Coronary artery (tissue), 2 donors: ENCODE data around the gene LSP1.
"Not testable (repeated sequence)": the region's sequence is repeated elsewhere in the genome, so short reads cannot be mapped to it uniquely, and the experiment has no call there.

Experiments used
- DNase-seq: peaks from one replicate; pipeline ENCODE4 v3.0.0-alpha.2; 2017; ENCODE audit warnings: low spot score
- H3K27ac ChIP-seq, 2 donors: fragments of 200-600 bp; sonication (generic); one replicate each; pipeline ENCODE4 v1.5.1; 2016 to 2019
- H3K4me3 ChIP-seq: fragments of 200-600 bp; sonication (generic); 2 replicates; pipeline ENCODE4 v1.5.1; 2016; ENCODE audit warnings: mild to moderate bottlenecking, moderate library complexity
- TF ChIP-seq, protein P1 (sequence below): fragments of 200-600 bp; sonication (generic); IDR thresholded peaks from one replicate; pipeline ENCODE4 v1.5.1; 2019; ENCODE audit warnings: antibody characterized with exemption

The LSP1 gene, protein sequence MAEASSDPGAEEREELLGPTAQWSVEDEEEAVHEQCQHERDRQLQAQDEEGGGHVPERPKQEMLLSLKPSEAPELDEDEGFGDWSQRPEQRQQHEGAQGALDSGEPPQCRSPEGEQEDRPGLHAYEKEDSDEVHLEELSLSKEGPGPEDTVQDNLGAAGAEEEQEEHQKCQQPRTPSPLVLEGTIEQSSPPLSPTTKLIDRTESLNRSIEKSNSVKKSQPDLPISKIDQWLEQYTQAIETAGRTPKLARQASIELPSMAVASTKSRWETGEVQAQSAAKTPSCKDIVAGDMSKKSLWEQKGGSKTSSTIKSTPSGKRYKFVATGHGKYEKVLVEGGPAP

DNA sequence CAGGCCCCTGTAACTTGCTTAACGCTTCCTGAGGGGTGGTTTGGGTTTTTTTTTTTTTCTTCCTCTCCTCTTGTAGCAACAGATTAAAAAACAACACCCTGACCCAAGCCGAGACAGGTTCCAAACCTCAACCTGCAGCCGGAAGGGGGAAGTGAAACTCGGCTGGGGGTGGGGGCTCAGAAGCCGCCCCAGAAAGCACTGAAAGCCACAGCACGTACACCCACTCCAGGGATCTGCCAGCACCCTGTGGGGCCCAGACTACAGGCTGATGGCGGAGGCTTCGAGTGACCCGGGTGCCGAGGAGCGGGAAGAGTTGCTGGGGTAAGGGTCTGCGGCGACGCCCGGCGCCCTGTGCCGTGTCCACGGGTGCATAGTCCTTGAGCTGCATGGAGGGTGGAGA is at the start of gene LSP1:
Gene LSP1 (plus strand): TSS at position 208 of the 400 bp plus-strand sequence. CDS start 61 bp downstream, at position 269.
- TF ChIP-seq, protein P1, sequence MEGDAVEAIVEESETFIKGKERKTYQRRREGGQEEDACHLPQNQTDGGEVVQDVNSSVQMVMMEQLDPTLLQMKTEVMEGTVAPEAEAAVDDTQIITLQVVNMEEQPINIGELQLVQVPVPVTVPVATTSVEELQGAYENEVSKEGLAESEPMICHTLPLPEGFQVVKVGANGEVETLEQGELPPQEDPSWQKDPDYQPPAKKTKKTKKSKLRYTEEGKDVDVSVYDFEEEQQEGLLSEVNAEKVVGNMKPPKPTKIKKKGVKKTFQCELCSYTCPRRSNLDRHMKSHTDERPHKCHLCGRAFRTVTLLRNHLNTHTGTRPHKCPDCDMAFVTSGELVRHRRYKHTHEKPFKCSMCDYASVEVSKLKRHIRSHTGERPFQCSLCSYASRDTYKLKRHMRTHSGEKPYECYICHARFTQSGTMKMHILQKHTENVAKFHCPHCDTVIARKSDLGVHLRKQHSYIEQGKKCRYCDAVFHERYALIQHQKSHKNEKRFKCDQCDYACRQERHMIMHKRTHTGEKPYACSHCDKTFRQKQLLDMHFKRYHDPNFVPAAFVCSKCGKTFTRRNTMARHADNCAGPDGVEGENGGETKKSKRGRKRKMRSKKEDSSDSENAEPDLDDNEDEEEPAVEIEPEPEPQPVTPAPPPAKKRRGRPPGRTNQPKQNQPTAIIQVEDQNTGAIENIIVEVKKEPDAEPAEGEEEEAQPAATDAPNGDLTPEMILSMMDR: no peak
- DNase-seq: no peak
- H3K4me3 ChIP-seq: peak within 1 kb of the TSS; percentile 48
- H3K27ac ChIP-seq: peak within 1 kb of the TSS in 1 of 2 donors; percentile 4

DNA sequence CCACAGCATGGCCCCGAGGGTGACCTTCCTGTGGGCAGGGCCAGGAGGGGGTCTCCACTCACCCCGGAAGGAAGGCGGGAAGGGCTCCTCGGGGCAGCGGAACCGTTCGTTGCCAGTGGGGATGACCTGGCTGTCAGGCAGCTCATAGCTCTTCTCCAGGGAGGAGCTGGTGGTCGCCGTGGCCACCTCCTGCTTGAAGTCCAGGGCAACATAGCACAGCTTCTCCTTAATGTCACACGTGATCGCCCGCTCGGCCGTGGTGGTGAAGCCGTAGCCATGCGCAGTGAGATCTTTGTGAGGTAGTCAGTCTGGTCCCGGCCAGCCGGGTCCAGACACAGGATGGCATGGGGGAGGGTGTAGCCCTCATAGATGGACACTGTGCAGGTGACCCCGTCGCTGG is 49.6 kb upstream of the LSP1 start:
- TF ChIP-seq, protein P1: no peak
- DNase-seq: peak; percentile 67
- Histone ChIP-seq H3K4me3 (no peak overlapping the region), H3K27ac (no peak overlapping the region)

DNA sequence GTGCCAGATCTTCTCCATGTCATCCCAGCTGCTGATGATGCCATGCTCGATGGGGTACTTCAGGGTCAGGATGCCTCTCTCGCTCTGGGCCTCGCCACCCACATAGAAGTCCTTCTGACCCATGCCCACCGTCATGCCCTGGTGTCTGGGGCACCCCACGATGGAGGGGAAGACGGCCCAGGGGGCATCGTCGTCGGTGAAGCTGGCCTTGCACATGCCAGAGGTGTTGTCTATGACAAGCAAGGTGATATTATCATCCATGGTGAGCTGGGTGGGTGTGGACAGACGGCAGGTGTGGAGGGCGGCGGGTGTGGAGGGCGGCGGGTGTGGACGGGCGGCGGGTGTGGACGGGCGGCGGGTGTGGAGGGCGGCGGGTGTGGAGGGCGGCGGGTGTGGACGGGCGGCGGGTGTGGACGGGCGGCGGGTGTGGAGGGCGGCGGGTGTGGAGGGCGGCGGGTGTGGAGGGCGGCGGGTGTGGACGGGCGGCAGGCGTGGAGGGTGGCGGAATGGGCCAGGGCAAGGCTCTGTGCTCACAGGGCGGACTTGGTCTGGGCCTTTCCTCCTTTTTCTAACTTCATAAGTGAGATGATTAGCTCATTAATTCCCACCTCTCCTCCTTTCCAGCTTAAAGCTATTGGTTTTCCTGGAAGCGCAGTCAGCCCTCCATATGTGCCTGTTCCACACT is 48.9 kb upstream of the LSP1 start:
- H3K4me3 ChIP-seq, H3K27ac ChIP-seq: not testable (repeated sequence)
- DNase-seq: peak; percentile 62

DNA sequence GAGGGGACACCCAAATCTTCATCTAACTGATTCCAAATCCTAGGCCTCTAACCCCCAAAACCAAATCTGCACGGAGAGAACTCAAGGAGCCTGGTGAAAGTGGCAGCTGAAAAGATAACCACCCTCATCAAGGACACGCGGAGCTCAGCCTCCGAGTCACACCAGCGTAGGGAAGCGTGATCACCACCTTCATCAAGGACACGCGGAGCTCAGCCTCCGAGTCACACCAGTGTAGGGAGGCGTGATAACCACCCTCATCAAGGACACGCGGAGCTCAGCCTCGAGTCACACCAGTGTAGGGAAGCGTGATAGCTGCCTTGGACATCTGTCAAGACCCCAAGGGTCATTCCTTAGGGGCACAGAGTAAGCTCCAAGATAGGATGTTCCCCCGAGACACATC is 47.4 kb upstream of the LSP1 start:
- H3K27ac ChIP-seq: no peak overlapping the region
- no peak overlapping the region for H3K4me3 ChIP-seq
- TF ChIP-seq, protein P1: no peak
- DNase-seq: peak; percentile 47

DNA sequence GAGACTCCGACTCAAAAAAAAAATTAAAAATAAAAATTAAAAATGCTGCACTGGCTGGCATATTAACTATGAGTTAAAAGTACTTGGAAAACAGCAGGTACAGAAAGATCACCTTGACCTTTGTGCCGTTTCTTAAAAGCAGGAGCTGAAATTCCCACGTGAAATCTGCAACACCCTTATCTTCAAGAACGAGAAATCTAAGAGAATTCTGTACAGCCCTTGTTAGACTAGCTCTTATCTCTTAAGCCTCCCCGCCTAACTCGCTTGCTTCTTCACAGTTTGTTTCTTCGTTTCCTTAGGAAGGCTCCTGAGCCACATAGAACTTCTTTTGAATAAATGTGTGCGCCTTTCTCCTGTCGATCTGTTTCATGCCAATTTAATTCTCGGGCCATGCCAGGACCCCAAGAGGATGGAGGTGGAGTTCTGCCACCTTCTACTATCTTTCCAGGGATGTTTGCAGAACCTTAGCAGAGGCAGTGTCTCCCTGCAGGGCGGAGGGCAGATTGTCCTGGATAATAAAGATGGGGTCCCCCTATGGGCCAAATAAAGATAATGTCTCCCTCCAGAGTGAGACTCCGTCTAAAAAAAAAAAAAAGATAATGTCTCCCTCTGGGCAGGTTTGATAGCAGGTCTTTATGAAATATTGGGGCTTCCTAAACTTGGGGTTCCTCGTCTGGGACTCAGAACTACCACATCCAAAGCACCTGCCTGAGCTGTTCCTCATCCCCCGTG is 45.5 kb upstream of the LSP1 start:
- Histone ChIP-seq H3K4me3 (no peak overlapping the region), H3K27ac (no peak overlapping the region)
- TF ChIP-seq, protein P1: no peak
- DNase-seq: peak; percentile 22

DNA sequence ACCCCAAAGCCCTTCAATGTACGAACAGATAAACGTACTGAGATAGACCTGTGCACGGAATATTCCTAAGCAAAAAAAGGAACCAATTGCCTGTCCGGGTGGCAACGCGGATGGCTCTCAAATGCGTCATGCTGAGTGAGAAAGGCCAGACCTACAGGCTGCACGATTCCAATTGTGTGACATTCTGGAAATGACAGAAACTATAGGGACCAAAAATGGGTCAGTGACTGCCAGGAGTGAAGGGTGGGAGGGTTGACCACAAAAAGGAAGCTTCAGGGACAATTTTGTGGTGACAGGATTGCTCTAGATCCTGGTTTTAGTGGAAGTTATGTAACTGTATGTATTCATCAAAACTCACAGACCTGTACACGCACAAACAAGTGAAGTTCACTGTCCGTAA is 42.1 kb upstream of the LSP1 start:
- TF ChIP-seq, protein P1: no peak
- H3K4me3 ChIP-seq: no peak overlapping the region
- H3K27ac ChIP-seq: no peak overlapping the region
- DNase-seq: peak; percentile 54

DNA sequence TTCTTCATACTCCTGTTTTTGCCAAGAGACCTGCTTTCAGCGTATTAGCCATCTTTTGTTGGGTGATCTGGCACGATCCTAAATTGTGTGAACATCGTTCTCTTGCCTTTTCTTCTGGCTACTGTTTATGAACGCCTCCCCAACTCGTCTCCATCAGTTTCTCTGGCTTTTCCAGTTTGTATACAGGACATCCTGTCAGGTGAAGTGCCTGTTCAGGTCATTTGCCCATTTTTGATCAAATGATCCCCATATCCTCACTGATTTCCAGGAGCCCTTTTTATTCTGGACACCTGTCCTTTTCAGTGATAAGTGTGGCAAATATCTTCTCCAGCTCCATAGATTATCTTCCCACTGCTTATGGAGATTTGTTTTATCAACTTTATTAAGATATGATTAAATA is 40.6 kb upstream of the LSP1 start:
- peak; percentile 38 for DNase-seq
- Histone ChIP-seq H3K27ac (no peak overlapping the region), H3K4me3 (no peak overlapping the region)
- TF ChIP-seq, protein P1: no peak
